Skin epidermis (tissue), 12 donors: ENCODE measurements around the gene EGF.
"Not testable (repeated sequence)": the region's sequence is repeated elsewhere in the genome, so short reads cannot be mapped to it uniquely, and the experiment has no call there.

Experiments used
- H3K27ac ChIP-seq, 21 experiments: fragments of 200-600 bp; sonication (generic) in 11 of 21; one replicate each; pipeline ENCODE4 v1.5.0; 2020; ENCODE audit warnings: mild to moderate bottlenecking in 3 of 21, inconsistent platforms in 2 of 21, moderate library complexity in 2 of 21
- H3K4me3 ChIP-seq, 7 experiments: fragments of 200-600 bp; sonication (generic) in 2 of 7; one replicate each; pipeline ENCODE4 v1.5.0; 2020; ENCODE audit warnings: inconsistent platforms in 2 of 7, mild to moderate bottlenecking in 2 of 7, moderate library complexity in 1 of 7

Gene EGF

GRCh38 chr4:109912706-109913595 is at the start of gene EGF:
TSS of gene EGF (plus strand) at chr4:109912883. CDS start at chr4:109913336, 453 bp downstream.
- Histone ChIP-seq H3K27ac (no peak within 1 kb of the TSS), H3K4me3 (no peak within 1 kb of the TSS)

- Histone ChIP-seq H3K4me3 (no peak overlapping the region), H3K27ac (no peak overlapping the region)
Observed at GRCh38 chr4:109864134-109864533, 48.5 kb upstream of the EGF start.

- Histone ChIP-seq H3K27ac (no peak overlapping the region), H3K4me3 (no peak overlapping the region)
Observed at GRCh38 chr4:109870061-109870460, 42.6 kb upstream of the EGF start.

GRCh38 chr4:109872065-109872464 is 40.6 kb upstream of the EGF start:
- no peak overlapping the region for H3K27ac ChIP-seq

GRCh38 chr4:109872950-109873656 is 39.6 kb upstream of the EGF start:
- Histone ChIP-seq H3K4me3 (no peak overlapping the region), H3K27ac (no peak overlapping the region)

More at GRCh38 chr4:109872065-109872464, 40.6 kb upstream of the EGF start:
- no peak overlapping the region for H3K4me3 ChIP-seq

DNA sequence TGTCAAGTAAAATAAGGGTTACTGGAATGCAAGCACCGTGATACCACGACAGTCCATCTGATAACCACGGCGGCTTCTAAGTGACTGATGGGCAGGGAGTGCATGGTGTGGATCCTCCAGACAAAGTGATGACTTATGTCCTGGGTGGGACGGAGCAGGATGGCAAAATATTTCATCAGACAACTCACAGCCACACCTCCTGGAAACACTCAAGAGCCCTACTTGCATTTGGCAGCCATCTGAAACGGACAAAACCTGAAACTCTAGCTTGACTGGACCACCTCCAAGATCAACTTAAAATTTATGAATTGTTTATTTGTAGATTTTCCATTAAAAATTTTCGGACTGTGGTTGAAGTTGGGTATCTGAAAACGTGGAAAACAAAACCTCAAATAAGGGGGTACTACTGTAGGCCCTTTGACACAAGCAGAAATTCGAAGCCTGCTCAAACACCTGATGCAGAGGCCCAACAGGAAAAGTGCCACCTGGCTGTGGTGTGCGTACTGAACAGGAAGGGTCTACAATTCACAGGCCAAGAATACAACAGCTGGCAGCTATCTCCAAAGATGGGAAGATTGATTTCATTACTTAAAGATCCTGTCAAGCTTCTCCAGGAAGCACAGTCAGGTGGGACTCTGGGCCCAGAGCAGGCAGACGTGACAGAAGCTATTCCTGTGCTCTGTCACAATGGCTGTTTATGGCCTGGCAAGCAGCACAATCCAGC is 38.7 kb upstream of the EGF start:
- H3K4me3 ChIP-seq = no peak overlapping the region
- H3K27ac ChIP-seq = no peak overlapping the region

GRCh38 chr4:109875106-109875505 is 37.6 kb upstream of the EGF start:
- no peak overlapping the region for H3K27ac ChIP-seq
- H3K4me3 ChIP-seq = no peak overlapping the region

GRCh38 chr4:109875553-109875952 is 37.1 kb upstream of the EGF start:
- not testable (repeated sequence) for H3K4me3 ChIP-seq, H3K27ac ChIP-seq

DNA sequence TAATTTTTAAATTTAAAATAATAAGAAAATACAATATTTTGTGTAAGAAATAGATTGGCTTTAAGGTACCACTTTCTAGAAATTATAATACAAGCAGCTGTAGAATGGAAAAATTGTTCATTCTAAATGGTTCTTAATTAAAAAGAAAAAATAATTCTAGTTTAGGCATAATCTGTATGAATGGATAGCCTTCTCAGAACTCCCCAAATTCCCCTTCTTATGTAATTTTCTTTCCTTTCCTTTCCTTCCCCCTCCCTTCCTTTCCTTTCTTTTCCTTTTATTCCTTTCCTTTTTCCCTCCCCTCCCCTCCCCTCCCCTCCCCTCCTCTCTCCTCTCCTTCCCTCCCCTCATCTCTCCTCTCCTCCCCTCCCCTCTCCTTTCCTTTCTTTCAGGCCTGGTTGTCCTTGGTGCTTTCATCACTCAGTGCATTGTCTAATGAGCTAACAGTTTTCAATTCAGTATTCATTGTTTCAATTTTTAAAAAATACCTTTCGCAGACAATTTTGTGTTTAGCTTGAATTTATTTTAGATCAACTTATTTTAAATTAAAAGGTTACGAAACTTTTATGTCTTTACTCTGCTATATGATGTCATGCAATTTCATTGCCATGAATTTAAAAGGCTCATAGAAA is 35.9 kb upstream of the EGF start:
- no peak overlapping the region for H3K4me3 ChIP-seq
- no peak overlapping the region for H3K27ac ChIP-seq

GRCh38 chr4:109877400-109877799 is 35.3 kb upstream of the EGF start:
- Histone ChIP-seq H3K4me3 (no peak overlapping the region), H3K27ac (no peak overlapping the region)

- Histone ChIP-seq H3K27ac (no peak overlapping the region), H3K4me3 (no peak overlapping the region)
Observed at GRCh38 chr4:109878355-109878754, 34.3 kb upstream of the EGF start.

- Histone ChIP-seq H3K27ac (no peak overlapping the region), H3K4me3 (no peak overlapping the region)
Observed at GRCh38 chr4:109879081-109879480, 33.6 kb upstream of the EGF start.

DNA sequence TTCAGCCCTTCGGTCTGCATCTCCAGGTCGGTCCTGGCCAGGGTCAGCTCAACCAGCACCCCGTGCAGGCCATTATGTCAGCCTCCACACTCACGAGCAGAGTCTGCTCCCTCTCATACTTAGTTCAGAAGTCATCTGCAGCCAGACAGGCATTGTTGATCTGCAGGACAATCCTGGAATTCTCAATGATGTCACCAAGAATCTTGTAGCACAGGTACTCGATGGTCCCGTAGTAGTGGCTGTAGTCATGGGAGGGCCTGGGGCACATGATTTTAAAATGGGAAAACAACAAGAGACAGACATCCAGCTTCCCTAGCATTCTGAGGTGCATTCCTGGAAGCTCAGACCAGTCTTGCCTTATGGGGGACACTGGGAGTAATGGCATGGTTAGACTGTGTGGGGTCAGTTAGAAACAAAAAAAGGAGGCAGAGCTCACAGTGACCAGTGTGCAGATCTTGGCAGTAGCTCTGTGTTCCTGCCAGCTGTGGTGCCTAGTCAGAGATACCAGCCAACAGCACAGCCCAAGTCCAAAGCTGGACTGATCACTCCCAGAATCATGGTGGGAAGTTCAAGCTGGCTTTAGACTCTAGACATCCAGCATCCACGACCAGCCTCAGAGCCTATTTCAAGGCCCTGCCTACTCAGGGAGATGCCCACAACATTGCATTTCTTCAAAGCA is 32.9 kb upstream of the EGF start:
- Histone ChIP-seq H3K4me3 (no peak overlapping the region), H3K27ac (no peak overlapping the region)

DNA sequence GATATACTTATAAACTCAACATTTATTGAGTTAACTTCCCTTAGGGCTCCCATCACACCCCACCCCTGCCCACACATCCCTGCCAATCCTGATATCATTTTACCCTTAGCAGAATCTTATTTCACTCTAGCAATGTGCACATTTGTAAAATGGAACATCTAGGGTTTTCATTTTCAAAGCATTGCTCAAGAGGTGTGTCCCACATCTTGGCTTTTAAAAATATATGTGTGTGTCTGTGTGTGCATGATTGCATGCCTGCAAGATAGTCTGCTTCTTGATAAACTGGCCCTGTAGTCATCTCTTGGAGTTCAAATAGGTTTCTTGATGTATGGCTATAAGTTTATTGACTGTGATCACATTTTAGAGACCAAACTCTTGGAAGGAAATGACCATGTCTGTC is 26.4 kb upstream of the EGF start:
- Histone ChIP-seq H3K4me3 (no peak overlapping the region), H3K27ac (no peak overlapping the region)

DNA sequence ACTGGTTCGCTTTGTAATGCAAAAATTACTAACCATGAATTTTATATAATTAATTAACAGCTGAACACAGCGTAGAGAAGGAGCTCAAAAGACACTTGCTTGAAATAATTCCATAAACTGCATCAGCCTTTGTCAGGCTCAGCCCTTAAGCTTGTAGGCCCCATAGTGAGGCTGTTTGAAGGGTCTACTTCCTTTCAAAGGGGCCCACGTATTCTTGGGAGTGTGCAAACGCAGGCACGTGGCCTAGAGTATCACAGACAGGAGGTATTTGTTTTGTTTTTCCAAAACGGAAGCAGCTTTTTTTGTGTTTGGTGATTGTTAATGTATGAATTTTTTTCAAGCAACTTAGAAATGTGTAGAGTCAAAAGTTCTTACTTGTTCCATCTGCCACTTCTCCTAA is 25.6 kb upstream of the EGF start:
- H3K4me3 ChIP-seq = no peak overlapping the region
- no peak overlapping the region for H3K27ac ChIP-seq

GRCh38 chr4:109890076-109890475 is 22.6 kb upstream of the EGF start:
- Histone ChIP-seq H3K27ac (no peak overlapping the region), H3K4me3 (no peak overlapping the region)

DNA sequence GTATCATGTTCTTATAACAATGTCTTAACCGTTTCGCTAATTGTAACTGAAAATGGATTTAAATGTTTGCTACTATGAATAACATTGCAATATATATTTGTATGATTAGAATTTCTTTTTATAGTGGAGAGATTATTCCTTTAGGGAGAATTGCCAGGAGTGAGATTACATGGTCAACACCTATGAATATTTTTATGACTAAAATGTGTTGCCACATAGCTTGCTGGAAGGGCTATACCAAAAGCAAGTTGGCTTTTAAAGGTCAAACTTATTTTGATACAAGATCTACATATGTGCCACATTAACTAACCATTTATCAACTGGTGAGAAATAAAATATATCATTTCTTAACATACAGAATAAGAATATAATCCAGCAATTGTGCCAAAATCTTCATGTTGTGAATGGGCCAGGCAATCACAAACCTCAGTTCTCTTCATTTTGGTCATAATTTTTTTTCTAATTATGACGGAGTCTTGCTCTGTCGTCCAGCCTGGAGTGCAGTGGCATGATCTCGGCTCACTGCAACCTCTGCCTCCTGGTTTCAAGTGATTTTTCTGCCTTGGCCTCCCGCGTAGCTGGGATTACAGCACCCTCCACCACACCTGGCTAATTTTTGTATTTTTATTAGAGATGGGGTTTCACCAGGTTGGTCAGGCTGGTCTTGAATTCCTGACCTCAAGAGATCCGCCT is 10.0 kb upstream of the EGF start:
- H3K27ac ChIP-seq = no peak overlapping the region
- H3K4me3 ChIP-seq = no peak overlapping the region

- H3K4me3 ChIP-seq = no peak overlapping the region
- no peak overlapping the region for H3K27ac ChIP-seq
Observed at GRCh38 chr4:109908731-109909130, 4.0 kb upstream of the EGF start.

- Histone ChIP-seq H3K4me3 (no peak overlapping the region), H3K27ac (no peak overlapping the region)
Observed at GRCh38 chr4:109910256-109910655, 2.4 kb upstream of the EGF start.
